Gastrocnemius medialis (tissue), 4 donors: ENCODE measurements around the gene ARF1. TPM values are rescaled to one million over a fixed set of nuclear protein-coding genes. Genes with fewer than 3 reads are reported as not detected.

ENCODE experiments used
- ATAC-seq, 2 donors: fragments of 150-250 bp; one replicate each; pipeline ENCODE4 v1.9.1; 2016
- DNase-seq, 2 donors: peaks; one replicate each; pipeline ENCODE4 v3.0.0-alpha.2; 2019
- H3K27ac ChIP-seq, 4 donors: fragments of 200-600 bp; sonication (generic); 1 replicate in 1 of 4; 2 replicates in 3 of 4; pipeline ENCODE4 v1.5.1; 2016 to 2018; ENCODE audit warnings: mild to moderate bottlenecking in 2 of 4, moderate library complexity in 1 of 4
- H3K27me3 ChIP-seq, 3 donors: fragments of 200-600 bp; sonication (generic) in 2 of 3; 1 replicate in 1 of 3; 2 replicates in 2 of 3; pipeline versions ENCODE4 v1.5.1 to v1.6.0; 2016 to 2019; ENCODE audit warnings: mild to moderate bottlenecking in 1 of 3, moderate library complexity in 1 of 3
- H3K36me3 ChIP-seq, 2 donors: fragments of 200-600 bp; sonication (generic) in 1 of 2; one replicate each; pipeline ENCODE4 v1.5.1; 2017 to 2018
- H3K4me1 ChIP-seq, 2 donors: fragments of 200-600 bp; sonication (generic) in 1 of 2; one replicate each; pipeline ENCODE4 v1.5.1; 2016 to 2017; ENCODE audit warnings: mild to moderate bottlenecking in 2 of 2
- H3K4me3 ChIP-seq, 4 donors: fragments of 200-600 bp; sonication (generic) in 3 of 4; 1 replicate in 1 of 4; 2 replicates in 3 of 4; pipeline ENCODE4 v1.5.1; 2016 to 2019; ENCODE audit warnings: mild to moderate bottlenecking in 2 of 4
- H3K9me3 ChIP-seq, 3 donors: fragments of 200-600 bp; sonication (generic) in 2 of 3; 1 replicate in 1 of 3; 2 replicates in 2 of 3; pipeline ENCODE4 v1.5.1; 2016 to 2019
- POLR2A ChIP-seq, 2 donors: fragments of 450-650 bp; IDR thresholded peaks; one replicate each; pipeline ENCODE4 v1.6.1; 2017; ENCODE audit warnings: antibody characterized with exemption in 2 of 2, mild to moderate bottlenecking in 2 of 2, moderate library complexity in 2 of 2
- in situ Hi-C, 4 donors: fragments of 200-750 bp; cut with MboI; loops; one replicate each; pipeline versions ENCODE4 v1.15.0 to v1.8.0; 2017; ENCODE audit warnings: low sequenced_read_pairs in 4 of 4
- intact Hi-C: fragments of 100-400 bp; cut with DNase I; formaldehyde crosslinking; loops from one replicate; pipeline ENCODE4 v1.15.1; 2023; ENCODE audit warnings: low total_unique reads
- total RNA-seq, 4 donors: library from RNA; depleted of rRNA; stranded (reverse); fragments of >200 nt; gene quantifications; one replicate each; pipeline versions ENCODE4 v1.1.0 to v1.2.3, GENCODE V29; 2016
- TF ChIP-seq, protein P1 (sequence below), 5 experiments: fragments of 450-650 bp in 3 of 5; fragments of 200-600 bp in 2 of 5; sonication (generic) in 2 of 5; IDR thresholded peaks in 4 of 5; conservative IDR thresholded peaks in 1 of 5; 1 replicate in 4 of 5; 2 replicates in 1 of 5; pipeline ENCODE4 v1.5.1; 2016 to 2019; ENCODE audit warnings: antibody characterized with exemption in 5 of 5, mild to moderate bottlenecking in 3 of 5, moderate library complexity in 3 of 5

Gene ARF1
- total RNA-seq, 4 donors from 2014 or later: 234 to 422 (median 306) TPM

DNA sequence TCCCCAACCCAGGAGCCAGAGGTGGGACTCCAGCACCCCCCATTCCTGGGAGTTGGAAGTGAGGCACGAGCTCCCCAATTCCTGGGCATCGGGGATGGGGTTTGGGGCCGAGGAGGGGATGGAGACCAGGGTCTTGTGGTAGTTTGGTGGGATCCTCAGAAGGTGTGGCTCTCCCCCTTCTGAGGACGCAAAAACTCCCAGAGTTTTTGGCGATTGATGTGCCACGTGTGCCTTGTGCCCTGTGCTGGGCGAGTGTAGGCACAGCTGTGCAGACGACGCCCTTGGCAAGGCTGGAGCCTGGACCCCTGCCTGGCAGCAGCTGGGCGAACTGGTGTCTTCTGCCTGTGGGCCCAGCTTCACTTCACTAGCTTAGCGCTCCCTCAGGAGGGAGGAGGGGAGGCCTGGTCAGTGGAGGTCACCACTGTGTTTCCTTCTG, 60.2 kb downstream of the ARF1 start:
- H3K4me1 ChIP-seq: peaks cover 32 to 37% of the 10 kb centered on the region in 2 donors
- DNase-seq: no peak
- intact Hi-C loops: no loop called here

DNA sequence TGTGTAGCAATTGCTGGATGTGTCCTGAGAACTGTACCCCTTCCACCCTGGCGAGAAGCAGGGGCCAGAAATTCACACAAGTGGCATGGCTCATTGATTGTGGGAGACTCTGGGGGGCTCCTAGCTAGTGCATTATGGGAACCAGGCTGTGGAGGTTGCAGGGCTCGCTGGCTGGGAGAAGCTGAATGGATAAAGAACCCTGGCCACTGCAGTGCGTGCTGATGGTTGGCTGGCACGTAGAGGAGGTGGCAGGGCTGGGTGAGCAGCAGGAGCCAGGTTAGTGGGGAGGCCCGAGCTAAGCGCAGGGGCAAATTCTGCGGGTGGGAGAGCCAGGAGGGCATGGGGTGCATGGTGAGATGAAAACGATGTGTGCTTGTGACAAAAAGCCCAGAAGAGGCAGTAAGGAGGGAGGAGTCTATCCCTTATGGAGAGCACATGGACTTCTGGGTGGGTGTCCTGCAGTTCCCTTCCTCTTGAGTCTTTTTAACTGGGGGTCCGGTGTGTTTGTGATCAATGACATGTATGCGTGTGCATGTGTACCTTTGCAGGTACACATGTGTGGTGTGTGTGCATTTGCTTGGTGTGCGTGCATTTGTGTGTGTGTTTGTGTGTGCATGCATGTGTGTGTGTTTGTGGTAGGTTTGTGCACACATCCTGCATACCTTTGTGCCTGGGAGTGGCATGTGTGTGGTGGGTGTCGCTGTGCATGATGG, 61.1 kb downstream of the ARF1 start:
- TF ChIP-seq, protein P1, sequence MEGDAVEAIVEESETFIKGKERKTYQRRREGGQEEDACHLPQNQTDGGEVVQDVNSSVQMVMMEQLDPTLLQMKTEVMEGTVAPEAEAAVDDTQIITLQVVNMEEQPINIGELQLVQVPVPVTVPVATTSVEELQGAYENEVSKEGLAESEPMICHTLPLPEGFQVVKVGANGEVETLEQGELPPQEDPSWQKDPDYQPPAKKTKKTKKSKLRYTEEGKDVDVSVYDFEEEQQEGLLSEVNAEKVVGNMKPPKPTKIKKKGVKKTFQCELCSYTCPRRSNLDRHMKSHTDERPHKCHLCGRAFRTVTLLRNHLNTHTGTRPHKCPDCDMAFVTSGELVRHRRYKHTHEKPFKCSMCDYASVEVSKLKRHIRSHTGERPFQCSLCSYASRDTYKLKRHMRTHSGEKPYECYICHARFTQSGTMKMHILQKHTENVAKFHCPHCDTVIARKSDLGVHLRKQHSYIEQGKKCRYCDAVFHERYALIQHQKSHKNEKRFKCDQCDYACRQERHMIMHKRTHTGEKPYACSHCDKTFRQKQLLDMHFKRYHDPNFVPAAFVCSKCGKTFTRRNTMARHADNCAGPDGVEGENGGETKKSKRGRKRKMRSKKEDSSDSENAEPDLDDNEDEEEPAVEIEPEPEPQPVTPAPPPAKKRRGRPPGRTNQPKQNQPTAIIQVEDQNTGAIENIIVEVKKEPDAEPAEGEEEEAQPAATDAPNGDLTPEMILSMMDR (IDR thresholded peaks at IDR 0.05 in 4 of 5, conservative IDR thresholded peaks at IDR 0.05 in 1 of 5): no peak
- TF ChIP-seq POLR2A (IDR thresholded peaks at IDR 0.05): no peak
- DNase-seq (no peak), ATAC-seq (no peak)
- Histone ChIP-seq H3K9me3 (no peaks in the 10 kb centered on the region), H3K36me3 (peaks cover 0 to 26% of the 10 kb centered on the region in 2 donors), H3K4me3 (no peak overlapping the region), H3K27me3 (no peaks in the 10 kb centered on the region), H3K4me1 (peaks cover 32 to 37% of the 10 kb centered on the region in 2 donors), H3K27ac (no peak overlapping the region)
- in situ Hi-C loops: no loop called here
- intact Hi-C loops: no loop called here

More for the DNA sequence above, 60.2 kb downstream of the ARF1 start:
- Histone ChIP-seq H3K36me3 (peaks cover 0 to 17% of the 10 kb centered on the region in 2 donors), H3K9me3 (no peaks in the 10 kb centered on the region), H3K4me3 (peak overlapping the region in 1 of 4 donors; percentile 96), H3K27ac (peak overlapping the region; percentile 94 to 99 (median 96)), H3K27me3 (no peaks in the 10 kb centered on the region)
- TF ChIP-seq, protein P1 (IDR thresholded peaks at IDR 0.05 in 4 of 5, conservative IDR thresholded peaks at IDR 0.05 in 1 of 5): no peak
- TF ChIP-seq POLR2A (IDR thresholded peaks at IDR 0.05): no peak
- no peak for ATAC-seq
- in situ Hi-C loops: no loop called here

DNA sequence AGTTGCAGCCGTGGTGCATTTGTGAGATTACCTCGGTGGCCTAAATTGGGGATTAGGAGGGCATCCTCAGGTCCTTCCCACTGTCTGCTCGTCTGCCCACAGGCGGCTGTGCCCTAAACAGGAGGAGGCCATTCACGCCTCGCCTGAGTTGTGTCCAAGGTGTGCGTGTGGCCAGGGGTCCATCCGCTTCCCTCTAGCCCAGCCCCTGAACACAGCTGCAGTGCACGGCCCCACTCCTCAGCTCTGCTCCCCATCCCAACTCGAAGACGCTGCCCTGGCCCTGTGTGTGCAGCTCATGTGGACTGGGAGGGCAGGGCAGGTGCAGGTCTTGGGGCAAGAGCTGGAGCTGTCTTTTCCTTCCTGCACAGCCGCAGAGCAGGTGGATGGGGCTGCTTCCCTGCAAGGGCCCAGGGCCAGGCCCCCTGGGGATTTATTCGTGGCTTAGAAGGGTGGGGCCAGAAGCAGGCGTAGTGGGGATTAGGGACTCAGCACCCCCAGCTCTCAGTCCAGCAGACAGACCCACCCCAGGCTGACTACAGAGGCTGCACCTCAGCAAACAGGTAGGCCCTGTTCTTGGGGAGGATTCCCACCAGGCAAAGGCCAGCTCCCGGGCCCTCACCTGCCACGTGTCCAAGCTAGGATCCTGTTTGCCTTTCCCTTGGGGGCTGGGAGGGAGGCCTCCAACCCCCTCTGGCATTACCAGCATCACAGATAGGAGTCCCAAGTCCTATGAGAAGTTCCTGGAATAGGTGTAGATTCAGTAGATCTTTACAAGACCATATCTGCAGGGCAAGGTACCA, 61.9 kb downstream of the ARF1 start:
- in situ Hi-C loops: no loop called here
- H3K36me3 ChIP-seq: peaks cover 0 to 30% of the 10 kb centered on the region in 2 donors
- no peaks in the 10 kb centered on the region for H3K27me3 ChIP-seq
- intact Hi-C loops: no loop called here
- H3K27ac ChIP-seq: no peak overlapping the region
- peaks cover 32 to 41% of the 10 kb centered on the region in 2 donors for H3K4me1 ChIP-seq
- H3K9me3 ChIP-seq: no peaks in the 10 kb centered on the region
- DNase-seq: no peak
- TF ChIP-seq POLR2A (IDR thresholded peaks at IDR 0.05): no peak
- TF ChIP-seq, protein P1 (IDR thresholded peaks at IDR 0.05 in 4 of 5, conservative IDR thresholded peaks at IDR 0.05 in 1 of 5): no peak
- ATAC-seq: no peak
- H3K4me3 ChIP-seq: no peak overlapping the region

DNA sequence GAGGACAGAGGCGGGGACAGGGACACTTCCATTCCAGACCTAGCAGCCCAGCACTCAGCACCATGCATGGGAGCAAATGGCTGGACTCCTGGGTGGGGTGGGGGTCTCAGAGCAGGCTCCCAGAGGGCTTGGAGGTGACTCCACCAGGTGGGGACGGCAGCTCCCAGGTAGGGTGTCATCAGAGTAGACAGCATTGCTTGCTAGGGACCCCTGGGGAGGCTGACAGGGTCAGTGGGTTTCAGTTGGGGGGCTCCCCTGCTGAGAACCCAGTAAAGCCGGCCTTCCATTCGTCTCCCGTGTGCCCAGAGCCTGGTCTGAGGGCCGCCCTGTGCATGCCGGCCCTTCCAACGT, 62.5 kb downstream of the ARF1 start:
- Histone ChIP-seq H3K27me3 (no peaks in the 10 kb centered on the region), H3K9me3 (no peaks in the 10 kb centered on the region), H3K27ac (no peak overlapping the region), H3K4me1 (peaks cover 32 to 41% of the 10 kb centered on the region in 2 donors), H3K4me3 (no peak overlapping the region), H3K36me3 (peaks cover 0 to 30% of the 10 kb centered on the region in 2 donors)
- ATAC-seq (no peak), DNase-seq (no peak)
- TF ChIP-seq POLR2A (IDR thresholded peaks at IDR 0.05): no peak
- TF ChIP-seq, protein P1 (IDR thresholded peaks at IDR 0.05 in 4 of 5, conservative IDR thresholded peaks at IDR 0.05 in 1 of 5): no peak
- in situ Hi-C loops: no loop called here
- intact Hi-C loops: no loop called here
